Endothelial cell of umbilical vein (primary cell): ENCODE results near the gene SPNS2.

ENCODE experiments used
- EZH2 ChIP-seq: IDR thresholded peaks from 2 replicates; pipeline ENCODE4 v1.6.1; 2012; ENCODE audit warnings: borderline replicate concordance, low read depth, mild to moderate bottlenecking, moderate library complexity, low read length, inconsistent platforms; ENCODE audit not compliant: severe bottlenecking
- MYC ChIP-seq: IDR thresholded peaks from one replicate; pipeline ENCODE4 v1.6.1; 2011; ENCODE audit warnings: mild to moderate bottlenecking, low read depth, low read length
- POLR2A ChIP-seq: IDR thresholded peaks from 2 replicates; pipeline ENCODE4 v1.6.1; 2012; ENCODE audit warnings: low read depth, mild to moderate bottlenecking, control low read depth, low read length
- POLR2AphosphoS5 ChIP-seq: IDR thresholded peaks from 2 replicates; pipeline ENCODE4 v1.6.1; 2012; ENCODE audit warnings: low read depth, mild to moderate bottlenecking, control low read depth, low read length, moderate library complexity; ENCODE audit not compliant: insufficient read depth
- TF ChIP-seq, protein P1 (sequence below), 2 donors: IDR thresholded peaks; 1 replicate in 1 of 2; 2 replicates in 1 of 2; pipeline ENCODE4 v1.5.1; 2011; ENCODE audit warnings: low read length in 2 of 2, mild to moderate bottlenecking in 2 of 2, moderate library complexity in 2 of 2, control low read depth in 1 of 2, inconsistent platforms in 1 of 2, low read depth in 1 of 2; ENCODE audit not compliant: insufficient read depth in 1 of 2; ENCODE audit errors: extremely low read depth in 1 of 2

DNA sequence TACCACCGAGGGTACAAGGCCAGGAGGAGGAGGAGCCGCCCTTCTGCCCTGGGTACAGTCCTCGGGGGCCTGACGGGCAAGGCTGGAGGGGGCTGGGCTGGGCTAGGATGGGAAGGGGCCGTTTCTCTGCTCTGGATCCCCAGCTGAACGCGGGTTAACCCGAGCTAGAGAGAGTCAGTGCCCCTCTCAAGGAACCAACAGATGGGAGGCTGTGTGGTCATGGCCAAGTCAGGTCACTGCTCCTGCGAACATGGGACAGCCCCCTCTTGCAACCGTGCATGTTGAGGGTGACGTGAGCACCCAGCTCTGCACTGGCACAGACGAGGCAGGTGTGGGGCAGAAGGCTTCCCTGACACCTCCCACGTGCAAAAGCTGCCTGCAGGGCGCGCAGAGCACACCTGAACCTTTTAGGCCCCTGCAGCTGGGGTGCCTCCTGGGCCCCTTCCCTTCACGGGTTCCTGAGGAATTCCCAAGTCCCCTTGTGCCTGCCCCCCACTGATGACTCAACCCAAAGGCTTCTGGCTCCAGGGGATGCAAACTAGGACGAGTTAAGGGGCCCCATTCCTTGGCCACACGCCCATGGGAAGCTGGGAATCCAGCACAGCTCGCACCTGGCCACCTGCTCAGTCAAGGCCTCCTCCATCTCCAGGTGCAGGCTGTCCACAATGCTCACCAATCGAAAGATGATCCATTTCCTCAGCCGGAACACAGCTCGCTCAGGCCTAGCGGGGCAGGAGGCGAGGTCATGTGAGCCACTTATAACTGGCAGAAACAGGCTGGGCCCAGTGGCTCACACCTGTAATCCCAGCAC lies 50.2 kb downstream of the SPNS2 start:
- TF ChIP-seq POLR2A (no peak), MYC (no peak), POLR2AphosphoS5 (no peak), EZH2 (no peak)
- TF ChIP-seq, protein P1, sequence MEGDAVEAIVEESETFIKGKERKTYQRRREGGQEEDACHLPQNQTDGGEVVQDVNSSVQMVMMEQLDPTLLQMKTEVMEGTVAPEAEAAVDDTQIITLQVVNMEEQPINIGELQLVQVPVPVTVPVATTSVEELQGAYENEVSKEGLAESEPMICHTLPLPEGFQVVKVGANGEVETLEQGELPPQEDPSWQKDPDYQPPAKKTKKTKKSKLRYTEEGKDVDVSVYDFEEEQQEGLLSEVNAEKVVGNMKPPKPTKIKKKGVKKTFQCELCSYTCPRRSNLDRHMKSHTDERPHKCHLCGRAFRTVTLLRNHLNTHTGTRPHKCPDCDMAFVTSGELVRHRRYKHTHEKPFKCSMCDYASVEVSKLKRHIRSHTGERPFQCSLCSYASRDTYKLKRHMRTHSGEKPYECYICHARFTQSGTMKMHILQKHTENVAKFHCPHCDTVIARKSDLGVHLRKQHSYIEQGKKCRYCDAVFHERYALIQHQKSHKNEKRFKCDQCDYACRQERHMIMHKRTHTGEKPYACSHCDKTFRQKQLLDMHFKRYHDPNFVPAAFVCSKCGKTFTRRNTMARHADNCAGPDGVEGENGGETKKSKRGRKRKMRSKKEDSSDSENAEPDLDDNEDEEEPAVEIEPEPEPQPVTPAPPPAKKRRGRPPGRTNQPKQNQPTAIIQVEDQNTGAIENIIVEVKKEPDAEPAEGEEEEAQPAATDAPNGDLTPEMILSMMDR (IDR thresholded peaks at IDR 0.05; ENCODE audit: extremely low read depth in 1 of 2, insufficient read depth in 1 of 2, low read depth in 1 of 2, low read length in 2 of 2): no peak
